Lower leg skin (tissue), 4 donors: Measurements from ENCODE around the gene CIBAR2. TPM values are rescaled to one million over a fixed set of nuclear protein-coding genes. Genes with fewer than 3 reads are reported as not detected.

Source experiments
- DNase-seq, 2 donors: peaks; one replicate each; pipeline ENCODE4 v3.0.0-alpha.2; 2019; ENCODE audit warnings: low spot score in 2 of 2
- H3K4me3 ChIP-seq: fragments of 200-600 bp; sonication (generic); 2 replicates; pipeline ENCODE4 v1.5.1; 2017; ENCODE audit warnings: mild to moderate bottlenecking, low read depth; ENCODE audit not compliant: poor library complexity, severe bottlenecking
- POLR2A ChIP-seq, 2 donors: fragments of 450-650 bp; IDR thresholded peaks; one replicate each; pipeline ENCODE4 v1.6.1; 2016 to 2017; ENCODE audit warnings: antibody characterized with exemption in 2 of 2, mild to moderate bottlenecking in 1 of 2, moderate library complexity in 1 of 2
- WGBS, 2 donors: methylation state at CpG; one replicate each; pipeline ENCODE4 v1.1.5; 2018; 5-methylcytosine and 5-hydroxymethylcytosine counted together
- intact Hi-C: fragments of 100-400 bp; cut with DNase I; formaldehyde crosslinking; loops from one replicate; pipeline ENCODE4 v1.15.0; 2023; ENCODE audit warnings: low total_unique reads
- total RNA-seq, 4 donors: library from RNA; depleted of rRNA; stranded (reverse); fragments of >200 nt; gene quantifications; one replicate each; pipeline ENCODE4 v1.1.0, GENCODE V29; 2016
- TF ChIP-seq, protein P1 (sequence below), 3 donors: fragments of 450-650 bp; IDR thresholded peaks; one replicate each; pipeline ENCODE4 v1.5.1; 2016; ENCODE audit warnings: antibody characterized with exemption in 3 of 3, mild to moderate bottlenecking in 3 of 3, moderate library complexity in 2 of 3

CIBAR2 gene
- total RNA-seq, 4 donors from 2014 or later: not detected

DNA sequence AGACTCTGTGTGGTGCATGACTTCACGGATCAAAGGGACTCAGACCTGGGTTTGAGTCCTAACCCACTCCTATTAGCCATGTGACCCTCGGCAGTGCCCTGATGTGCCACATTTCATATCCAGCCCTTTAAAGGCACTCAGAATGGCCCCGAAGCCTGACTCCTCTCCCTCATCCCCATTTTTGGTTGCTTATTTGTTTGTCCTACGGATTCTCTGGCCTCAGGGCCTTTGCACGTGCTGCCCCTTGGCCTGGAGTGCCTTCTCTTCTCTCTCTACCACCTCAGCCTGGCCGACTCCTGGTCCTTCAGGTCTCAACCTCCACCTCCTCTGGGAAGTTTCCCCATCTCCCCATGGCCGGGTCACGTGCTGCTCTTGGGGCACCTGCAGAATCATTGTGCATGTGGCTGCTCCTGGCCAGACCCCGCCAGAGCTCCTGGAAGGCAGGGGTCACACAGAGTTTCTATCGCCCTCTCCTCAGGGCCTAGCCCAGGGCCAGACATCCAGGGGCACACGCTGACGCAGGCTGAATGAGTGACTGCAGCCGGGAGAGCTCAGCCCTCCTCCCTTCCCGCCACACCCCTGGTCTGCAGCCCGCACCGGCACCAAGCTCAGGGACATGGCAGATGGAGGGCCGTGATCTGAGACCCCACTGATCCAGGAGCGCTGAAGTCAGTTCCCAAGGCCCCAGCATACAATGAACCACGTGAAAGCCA, 22.0 kb upstream of the CIBAR2 start:
- TF ChIP-seq, protein P1, sequence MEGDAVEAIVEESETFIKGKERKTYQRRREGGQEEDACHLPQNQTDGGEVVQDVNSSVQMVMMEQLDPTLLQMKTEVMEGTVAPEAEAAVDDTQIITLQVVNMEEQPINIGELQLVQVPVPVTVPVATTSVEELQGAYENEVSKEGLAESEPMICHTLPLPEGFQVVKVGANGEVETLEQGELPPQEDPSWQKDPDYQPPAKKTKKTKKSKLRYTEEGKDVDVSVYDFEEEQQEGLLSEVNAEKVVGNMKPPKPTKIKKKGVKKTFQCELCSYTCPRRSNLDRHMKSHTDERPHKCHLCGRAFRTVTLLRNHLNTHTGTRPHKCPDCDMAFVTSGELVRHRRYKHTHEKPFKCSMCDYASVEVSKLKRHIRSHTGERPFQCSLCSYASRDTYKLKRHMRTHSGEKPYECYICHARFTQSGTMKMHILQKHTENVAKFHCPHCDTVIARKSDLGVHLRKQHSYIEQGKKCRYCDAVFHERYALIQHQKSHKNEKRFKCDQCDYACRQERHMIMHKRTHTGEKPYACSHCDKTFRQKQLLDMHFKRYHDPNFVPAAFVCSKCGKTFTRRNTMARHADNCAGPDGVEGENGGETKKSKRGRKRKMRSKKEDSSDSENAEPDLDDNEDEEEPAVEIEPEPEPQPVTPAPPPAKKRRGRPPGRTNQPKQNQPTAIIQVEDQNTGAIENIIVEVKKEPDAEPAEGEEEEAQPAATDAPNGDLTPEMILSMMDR (IDR thresholded peaks at IDR 0.05): no peak
- TF ChIP-seq POLR2A (IDR thresholded peaks at IDR 0.05): no peak
- no peak for DNase-seq
- intact Hi-C loops: no loop called here
- H3K4me3 ChIP-seq: no peak overlapping the region
- 79 to 90% methylated on average over 13 to 19 of the region's 19 CpGs for WGBS, 2 donors

DNA sequence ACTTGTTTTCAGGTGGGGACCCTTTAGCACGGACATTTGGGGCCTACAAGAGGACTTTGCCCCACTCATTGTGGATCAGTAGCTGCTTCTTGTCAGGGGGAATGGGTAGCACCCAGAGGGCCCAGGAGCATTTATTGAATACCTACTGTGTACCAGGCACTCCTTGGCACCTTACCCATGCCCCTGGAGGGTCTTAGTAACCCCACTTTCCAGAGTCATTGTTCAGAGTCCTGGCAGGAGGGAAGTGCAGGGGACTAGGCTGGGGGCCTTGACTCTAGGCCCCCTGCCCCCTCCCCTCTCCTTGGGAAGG, 21.0 kb upstream of the CIBAR2 start:
- 100% methylated on average over 1 of the region's 1 CpG for WGBS, 2 donors
- TF ChIP-seq, protein P1 (IDR thresholded peaks at IDR 0.05): no peak
- TF ChIP-seq POLR2A (IDR thresholded peaks at IDR 0.05): no peak
- intact Hi-C loops: no loop called here
- DNase-seq: no peak
- H3K4me3 ChIP-seq: no peak overlapping the region

DNA sequence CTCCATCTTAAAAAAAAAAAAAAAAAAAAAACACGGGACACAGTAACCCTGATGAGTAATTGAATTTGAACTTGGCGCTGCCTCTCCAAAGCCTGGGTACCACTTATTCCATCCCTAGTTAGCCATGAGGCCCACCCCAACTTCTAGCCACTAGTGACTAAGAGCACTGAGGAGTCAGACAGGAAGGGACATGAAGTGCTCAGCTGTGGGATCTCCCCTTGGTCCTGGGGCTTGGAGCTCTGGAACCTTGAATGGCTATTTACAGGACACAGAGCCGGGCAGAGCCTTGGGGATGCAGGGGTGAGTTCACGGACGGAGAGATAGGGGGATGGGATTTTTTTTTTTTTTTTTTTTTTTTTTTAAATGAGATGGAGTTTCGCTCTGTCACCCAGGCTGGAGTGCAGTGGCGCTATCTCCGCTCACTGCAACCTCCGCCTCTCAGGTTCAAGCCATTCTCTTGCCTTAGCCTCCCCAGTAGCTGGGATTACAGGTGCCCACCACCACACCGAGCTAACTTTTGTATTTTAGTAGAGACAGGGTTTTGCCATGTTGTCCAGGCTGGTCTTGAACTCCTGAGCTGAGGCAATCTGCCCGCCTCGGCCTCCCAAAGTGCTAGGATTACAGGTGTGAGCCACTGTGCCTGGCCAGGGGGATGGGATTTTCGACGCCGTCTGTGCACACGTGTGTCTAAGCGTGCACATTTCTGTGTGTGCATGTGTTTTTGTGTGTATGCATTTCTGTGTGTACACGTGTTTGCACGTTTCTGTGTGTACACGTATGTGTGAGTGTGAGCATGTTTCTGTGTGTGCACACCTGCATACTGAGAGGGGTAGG, 20.4 kb upstream of the CIBAR2 start:
- intact Hi-C loops: no loop called here
- H3K4me3 ChIP-seq: no peak overlapping the region
- 91 to 93% methylated on average over 20 of the region's 20 CpGs for WGBS, 2 donors
- no peak for DNase-seq
- TF ChIP-seq POLR2A (IDR thresholded peaks at IDR 0.05): no peak
- TF ChIP-seq, protein P1 (IDR thresholded peaks at IDR 0.05): no peak

DNA sequence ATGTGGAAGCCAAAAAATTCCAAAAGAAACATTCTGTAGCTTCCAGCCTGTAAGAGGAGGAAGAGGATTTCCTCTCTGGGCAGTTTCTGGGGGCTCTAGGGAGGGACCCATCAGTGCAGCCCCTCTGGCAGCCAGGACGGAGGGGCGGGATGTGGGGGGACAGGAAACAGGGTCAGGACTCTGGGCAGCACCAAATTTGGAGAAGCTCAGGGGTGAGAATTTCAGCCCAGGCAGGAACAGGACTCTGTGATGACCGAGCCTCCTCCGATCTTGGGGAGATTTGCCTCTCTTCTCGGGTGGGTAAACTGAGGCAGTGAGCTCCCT, 18.4 kb upstream of the CIBAR2 start:
- intact Hi-C loops: no loop called here
- 57 to 60% methylated on average over 5 of the region's 5 CpGs for WGBS, 2 donors
- no peak for TF ChIP-seq POLR2A (IDR thresholded peaks at IDR 0.05)
- TF ChIP-seq, protein P1 (IDR thresholded peaks at IDR 0.05): no peak
- no peak for DNase-seq
- no peak overlapping the region for H3K4me3 ChIP-seq

DNA sequence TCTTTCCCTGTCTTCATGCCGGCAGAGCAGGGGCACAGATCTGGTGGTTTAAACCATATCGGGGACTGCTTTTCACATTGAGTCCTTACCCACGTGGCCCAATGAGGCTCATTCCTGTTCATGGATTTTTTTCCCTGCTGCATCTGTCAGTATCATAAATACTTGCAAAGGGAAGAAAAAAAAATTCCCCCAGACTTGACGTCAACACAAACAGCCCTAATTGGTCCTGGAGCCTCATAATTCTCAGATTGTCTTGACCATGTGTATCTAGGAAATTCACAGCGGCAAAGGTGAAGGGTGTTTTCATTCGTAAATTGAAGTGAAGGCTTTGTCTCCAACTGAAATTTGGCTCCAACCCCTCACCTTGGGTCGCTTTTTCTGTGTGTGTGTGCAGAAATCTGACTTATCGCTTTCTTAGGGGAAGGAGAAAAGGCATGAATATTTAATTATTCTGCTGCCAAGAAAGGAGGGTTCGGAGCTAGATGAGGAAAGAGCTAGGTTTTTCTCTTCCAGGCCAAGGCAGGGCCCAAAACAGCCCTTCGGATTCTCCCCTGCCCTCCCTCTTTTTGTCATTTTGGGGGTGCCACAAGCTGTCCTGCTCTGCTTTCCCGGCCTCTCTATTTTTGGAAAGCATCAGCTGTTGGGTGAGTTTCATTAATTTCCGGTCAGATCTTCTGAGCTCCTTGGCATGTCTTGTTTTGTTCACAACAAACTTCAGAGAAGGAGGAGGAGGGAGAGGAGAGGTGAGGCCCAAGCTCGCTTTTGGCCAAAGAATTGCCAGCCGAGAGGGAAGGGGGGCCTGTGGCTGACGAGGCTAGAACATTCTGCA, 17.8 kb upstream of the CIBAR2 start:
- no peak for DNase-seq
- intact Hi-C loops: loop anchor here (10.0 kb wide), 1 partner anchor 115 kb away; no protein-coding TSS in a partner anchor
- WGBS, 2 donors: 44 to 45% methylated on average over 15 of the region's 15 CpGs
- TF ChIP-seq POLR2A (IDR thresholded peaks at IDR 0.05): no peak
- TF ChIP-seq, protein P1 (IDR thresholded peaks at IDR 0.05): no peak
- no peak overlapping the region for H3K4me3 ChIP-seq
